Mesenchymal stem cell (in vitro differentiated cells and primary cell): ENCODE measurements around the gene MARK3.

Experiments used
- DNase-seq: peaks from one replicate; pipeline ENCODE4 v3.0.0-alpha.2; 2013
- H2AFZ ChIP-seq: one replicate; pipeline ENCODE4 v1.6.1; 2013; ENCODE audit warnings: low read depth, mild to moderate bottlenecking, control low read depth, inconsistent platforms, low read length, moderate library complexity
- H2AK5ac ChIP-seq: 2 replicates; pipeline ENCODE4 v1.6.1; 2013; ENCODE audit warnings: low read length, moderate library complexity, mild to moderate bottlenecking, inconsistent platforms; ENCODE audit not compliant: severe bottlenecking
- H2BK120ac ChIP-seq: one replicate; pipeline ENCODE4 v1.6.1; 2013; ENCODE audit warnings: low read depth, mild to moderate bottlenecking, inconsistent platforms, low read length, moderate library complexity
- H2BK12ac ChIP-seq, 2 experiments: one replicate each; pipeline ENCODE4 v1.6.1; 2013; ENCODE audit warnings: inconsistent platforms in 2 of 2, low read length in 2 of 2, mild to moderate bottlenecking in 2 of 2, moderate library complexity in 2 of 2, control low read depth in 1 of 2
- H2BK15ac ChIP-seq: one replicate; pipeline ENCODE4 v1.6.1; 2013; ENCODE audit warnings: mild to moderate bottlenecking, low read depth, inconsistent platforms; ENCODE audit not compliant: poor library complexity, severe bottlenecking
- H2BK5ac ChIP-seq: 2 replicates; pipeline ENCODE4 v1.6.1; 2013; ENCODE audit warnings: low read depth, mild to moderate bottlenecking, low read length, control low read depth, inconsistent platforms; ENCODE audit not compliant: poor library complexity, severe bottlenecking
- H3K14ac ChIP-seq, 2 experiments: one replicate each; pipeline ENCODE4 v1.6.1; 2013; ENCODE audit warnings: inconsistent platforms in 2 of 2, low read length in 2 of 2, control low read depth in 1 of 2, mild to moderate bottlenecking in 1 of 2, moderate library complexity in 1 of 2
- H3K18ac ChIP-seq, 2 experiments: one replicate each; pipeline ENCODE4 v1.6.1; 2013; ENCODE audit warnings: inconsistent platforms in 2 of 2, low read length in 2 of 2, control low read depth in 1 of 2, low read depth in 1 of 2, mild to moderate bottlenecking in 1 of 2
- H3K23ac ChIP-seq, 2 experiments: one replicate each; pipeline ENCODE4 v1.6.1; 2013; ENCODE audit warnings: inconsistent platforms in 2 of 2, low read length in 2 of 2, mild to moderate bottlenecking in 2 of 2, moderate library complexity in 2 of 2, control low read depth in 1 of 2
- H3K27ac ChIP-seq: 2 replicates; pipeline ENCODE4 v1.5.1; 2013; ENCODE audit warnings: mild to moderate bottlenecking, moderate library complexity, low read length, control low read depth, inconsistent platforms; ENCODE audit not compliant: poor library complexity, severe bottlenecking
- H3K27me3 ChIP-seq, 2 experiments: 2 replicates each; pipeline versions ENCODE4 v1.6.1 to v1.7.0; 2013; ENCODE audit warnings: low read length in 2 of 2, mild to moderate bottlenecking in 2 of 2, moderate library complexity in 2 of 2, control low read depth in 1 of 2, inconsistent platforms in 1 of 2; ENCODE audit not compliant: control insufficient read depth in 1 of 2, insufficient read depth in 1 of 2
- H3K36me3 ChIP-seq, 2 experiments: 2 replicates each; pipeline versions ENCODE4 v1.6.1 to v1.7.0; 2013; ENCODE audit warnings: low read length in 2 of 2, control low read depth in 1 of 2, inconsistent platforms in 1 of 2, low read depth in 1 of 2, mild to moderate bottlenecking in 1 of 2; ENCODE audit not compliant: insufficient read depth in 2 of 2, control insufficient read depth in 1 of 2
- H3K4ac ChIP-seq, 2 experiments: one replicate each; pipeline ENCODE4 v1.6.1; 2013; ENCODE audit warnings: inconsistent platforms in 2 of 2, low read length in 2 of 2, mild to moderate bottlenecking in 2 of 2, moderate library complexity in 2 of 2, control low read depth in 1 of 2, low read depth in 1 of 2
- H3K4me1 ChIP-seq: 2 replicates; pipeline ENCODE4 v1.6.1; 2013; ENCODE audit warnings: low read depth, low read length, control low read depth; ENCODE audit not compliant: control insufficient read depth, insufficient read depth
- H3K4me2 ChIP-seq: 2 replicates; pipeline ENCODE4 v1.6.1; 2013; ENCODE audit warnings: low read length, mild to moderate bottlenecking, inconsistent platforms; ENCODE audit not compliant: poor library complexity, severe bottlenecking
- H3K4me3 ChIP-seq, 2 experiments: 2 replicates each; pipeline versions ENCODE4 v1.5.1 to v1.7.0; 2013; ENCODE audit warnings: low read length in 2 of 2, mild to moderate bottlenecking in 2 of 2, control low read depth in 1 of 2, low read depth in 1 of 2; ENCODE audit not compliant: insufficient read depth in 1 of 2
- H3K79me1 ChIP-seq: replicated peaks from 2 replicates; pipeline ENCODE4 v1.6.1; 2013; ENCODE audit warnings: mild to moderate bottlenecking, control low read depth, low read length, inconsistent platforms; ENCODE audit not compliant: poor library complexity, severe bottlenecking
- H3K9ac ChIP-seq: 2 replicates; pipeline ENCODE4 v1.7.0; 2013; ENCODE audit warnings: mild to moderate bottlenecking, low read length, moderate library complexity
- H3K9me3 ChIP-seq: 2 replicates; pipeline ENCODE4 v1.7.0; 2013; ENCODE audit warnings: mild to moderate bottlenecking, low read length; ENCODE audit not compliant: control insufficient read depth
- H4K8ac ChIP-seq: one replicate; pipeline ENCODE4 v1.6.1; 2013; ENCODE audit warnings: inconsistent platforms, mild to moderate bottlenecking, low read length, moderate library complexity
- H4K91ac ChIP-seq: one replicate; pipeline ENCODE4 v1.6.1; 2013; ENCODE audit warnings: mild to moderate bottlenecking, low read length, inconsistent platforms
- WGBS: methylation state at CpG from one replicate; pipeline ENCODE4 v1.1.7; 2013; ENCODE audit warnings: mixed read lengths; 5-methylcytosine and 5-hydroxymethylcytosine counted together

Gene MARK3

DNA sequence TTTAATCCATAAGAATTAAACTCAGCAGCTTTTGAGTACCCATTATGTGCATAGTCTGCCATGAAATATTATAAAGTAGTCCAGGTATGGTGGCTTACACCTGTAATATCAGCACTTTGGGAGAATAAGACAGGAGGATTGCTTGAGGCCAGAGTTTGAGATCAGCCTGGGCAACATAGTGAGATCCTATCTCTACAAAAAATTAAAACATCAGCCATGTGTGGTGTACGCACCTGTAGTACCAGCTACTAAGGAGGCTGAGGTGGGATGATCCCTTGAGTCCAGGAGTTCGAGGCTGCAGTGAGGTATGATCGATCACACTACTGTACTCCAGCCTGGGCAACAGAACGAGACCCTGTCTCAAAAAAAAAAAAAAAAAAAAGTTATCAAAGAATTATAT, 15.3 kb downstream of the MARK3 start:
- Histone ChIP-seq H3K4me2 (no peak overlapping the region), H3K4ac (no peak overlapping the region), H3K36me3 (peaks cover 0 to 5% of the 10 kb centered on the region in 2 experiments), H4K91ac (no peak overlapping the region), H2AFZ (no peak overlapping the region), H2BK120ac (no peak overlapping the region), H4K8ac (no peak overlapping the region), H2BK12ac (no peak overlapping the region), H2BK5ac (no peak overlapping the region), H3K79me1 (no peaks in the 10 kb centered on the region), H2AK5ac (no peak overlapping the region), H3K23ac (no peak overlapping the region), H3K4me3 (no peak overlapping the region), H3K9ac (no peak overlapping the region), H2BK15ac (no peak overlapping the region), H3K9me3 (no peaks in the 10 kb centered on the region), H3K4me1 (peaks cover 9% of the 10 kb centered on the region), H3K27ac (no peak overlapping the region), H3K14ac (no peak overlapping the region), H3K27me3 (no peaks in the 10 kb centered on the region), H3K18ac (no peak overlapping the region)
- DNase-seq, result no peak
- 67% methylated on average over 3 of the region's 4 CpGs for WGBS

DNA sequence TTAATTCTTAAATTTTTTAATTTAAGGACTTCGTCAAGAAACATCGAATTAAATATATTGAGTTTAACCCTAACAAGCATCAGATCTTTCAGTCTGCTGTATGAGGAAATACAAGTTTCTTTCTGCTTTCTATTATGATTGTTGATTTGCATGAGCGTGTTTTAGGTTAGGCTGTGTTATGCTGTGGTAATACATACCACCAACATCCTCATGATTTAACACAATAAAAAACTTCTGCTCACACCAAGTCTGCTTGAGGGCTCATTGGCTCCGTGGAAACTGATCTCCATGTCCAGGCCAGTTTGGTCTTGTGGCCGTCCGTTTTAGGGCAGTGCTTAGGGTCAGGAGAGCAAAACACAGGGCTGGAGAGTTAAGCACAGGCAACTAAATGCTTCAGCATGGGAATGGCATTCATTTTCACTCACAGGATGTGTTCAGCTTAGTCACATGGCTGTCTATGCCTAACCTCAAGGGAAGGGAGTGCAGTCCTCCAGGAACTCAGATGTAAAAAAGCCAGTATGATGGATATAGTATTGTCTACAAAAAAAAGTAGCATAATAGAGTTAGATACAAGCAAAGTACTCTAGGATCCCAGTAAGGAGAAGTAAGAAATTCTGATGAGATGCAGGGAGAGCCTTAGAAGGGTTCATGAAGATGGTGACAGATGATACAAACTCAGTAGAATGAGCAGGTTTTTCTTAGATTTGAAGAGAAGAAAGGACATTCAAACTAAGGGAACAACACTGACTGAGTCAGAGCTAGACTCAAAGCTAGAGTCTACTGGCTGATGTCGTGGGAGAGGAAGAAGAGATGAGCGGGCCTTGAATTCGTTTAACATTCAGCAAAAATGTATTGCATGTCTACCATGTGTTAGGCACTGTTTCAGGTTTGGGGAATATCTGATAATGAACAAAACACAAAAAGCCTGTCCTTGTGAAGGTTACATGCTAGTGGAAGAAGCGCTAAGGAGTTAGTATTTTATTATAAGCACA, 16.3 kb downstream of the MARK3 start:
- Histone ChIP-seq H2AFZ (no peak overlapping the region), H3K27me3 (no peaks in the 10 kb centered on the region)

DNA sequence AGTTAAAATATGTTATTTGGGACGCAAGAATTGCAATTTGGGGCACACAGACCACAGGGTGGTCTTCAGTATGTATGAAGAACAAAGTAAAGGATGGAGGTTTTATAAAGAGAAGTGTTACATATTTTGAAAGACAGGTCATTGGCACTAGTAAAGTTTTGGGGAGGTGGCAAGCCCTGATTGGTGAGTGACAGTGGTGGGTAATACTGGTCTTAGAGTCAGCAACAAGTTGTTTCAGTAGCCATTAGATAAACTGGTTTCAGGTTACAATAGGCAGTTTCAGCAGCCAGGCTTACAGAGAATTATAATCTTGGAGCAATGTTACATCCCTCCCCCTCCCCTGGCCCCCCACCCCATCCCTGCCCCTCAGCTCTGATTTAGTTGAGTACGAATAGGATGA, 17.5 kb downstream of the MARK3 start:
- Histone ChIP-seq H4K91ac (no peak overlapping the region), H4K8ac (no peak overlapping the region), H2BK12ac (no peak overlapping the region), H3K4me3 (no peak overlapping the region), H3K4ac (no peak overlapping the region), H3K4me1 (peaks cover 5% of the 10 kb centered on the region), H2AFZ (no peak overlapping the region), H3K9ac (no peak overlapping the region), H3K14ac (no peak overlapping the region), H3K23ac (no peak overlapping the region), H3K36me3 (peaks cover 9 to 19% of the 10 kb centered on the region in 2 experiments), H2BK15ac (no peak overlapping the region), H2BK5ac (no peak overlapping the region), H3K27me3 (no peaks in the 10 kb centered on the region), H3K27ac (no peak overlapping the region), H3K79me1 (peaks cover 2% of the 10 kb centered on the region), H2BK120ac (no peak overlapping the region), H3K9me3 (no peaks in the 10 kb centered on the region), H2AK5ac (no peak overlapping the region), H3K4me2 (no peak overlapping the region), H3K18ac (no peak overlapping the region)
- WGBS, result 98% methylated on average over 1 of the region's 2 CpGs
- DNase-seq, result peak; percentile 47

More for the DNA sequence above, 16.3 kb downstream of the MARK3 start:
- Histone ChIP-seq H2AK5ac (peak overlapping the region; percentile 26), H3K4me1 (peaks cover 7% of the 10 kb centered on the region), H3K4ac (peak overlapping the region in 1 of 2 experiments; percentile 17), H2BK12ac (no peak overlapping the region), H2BK15ac (no peak overlapping the region), H3K9ac (peak overlapping the region; percentile 41), H4K91ac (no peak overlapping the region), H3K14ac (no peak overlapping the region), H2BK120ac (no peak overlapping the region), H3K23ac (no peak overlapping the region), H3K4me2 (peak overlapping the region; percentile 41), H3K4me3 (peak overlapping the region in 1 of 2 experiments; percentile 21), H3K18ac (peak overlapping the region; percentile 74 to 94), H3K9me3 (no peaks in the 10 kb centered on the region), H4K8ac (peak overlapping the region; percentile 75), H3K36me3 (peaks cover 7 to 11% of the 10 kb centered on the region in 2 experiments), H3K27ac (peak overlapping the region; percentile 69), H3K79me1 (peaks cover 2% of the 10 kb centered on the region), H2BK5ac (no peak overlapping the region)
- 35% methylated on average over 7 of the region's 10 CpGs for WGBS
- DNase-seq, result peak; percentile 88
